Measurements from ENCODE around the gene KPNA6.

DNA sequence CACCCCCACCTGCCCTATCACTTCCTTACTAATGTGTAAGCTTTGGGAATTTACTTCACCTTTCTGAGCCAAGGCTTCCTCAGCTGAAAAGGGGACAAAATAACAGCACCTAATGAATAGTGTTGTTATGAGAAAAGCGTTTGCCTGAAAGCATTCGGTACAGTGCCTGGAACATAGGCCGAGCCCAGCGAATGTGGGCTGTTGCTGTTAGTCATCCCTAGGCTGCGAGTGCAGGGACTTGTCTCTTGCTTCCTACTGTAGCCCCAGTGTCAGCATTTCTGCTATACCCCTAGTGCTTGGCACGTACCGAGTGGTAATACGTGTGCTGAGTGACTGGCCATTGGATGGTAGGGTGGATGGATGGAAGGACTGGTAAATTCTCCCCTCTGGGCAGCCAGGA, 16.7 kb upstream of the KPNA6 start:
- TF ChIP-seq, protein P1, sequence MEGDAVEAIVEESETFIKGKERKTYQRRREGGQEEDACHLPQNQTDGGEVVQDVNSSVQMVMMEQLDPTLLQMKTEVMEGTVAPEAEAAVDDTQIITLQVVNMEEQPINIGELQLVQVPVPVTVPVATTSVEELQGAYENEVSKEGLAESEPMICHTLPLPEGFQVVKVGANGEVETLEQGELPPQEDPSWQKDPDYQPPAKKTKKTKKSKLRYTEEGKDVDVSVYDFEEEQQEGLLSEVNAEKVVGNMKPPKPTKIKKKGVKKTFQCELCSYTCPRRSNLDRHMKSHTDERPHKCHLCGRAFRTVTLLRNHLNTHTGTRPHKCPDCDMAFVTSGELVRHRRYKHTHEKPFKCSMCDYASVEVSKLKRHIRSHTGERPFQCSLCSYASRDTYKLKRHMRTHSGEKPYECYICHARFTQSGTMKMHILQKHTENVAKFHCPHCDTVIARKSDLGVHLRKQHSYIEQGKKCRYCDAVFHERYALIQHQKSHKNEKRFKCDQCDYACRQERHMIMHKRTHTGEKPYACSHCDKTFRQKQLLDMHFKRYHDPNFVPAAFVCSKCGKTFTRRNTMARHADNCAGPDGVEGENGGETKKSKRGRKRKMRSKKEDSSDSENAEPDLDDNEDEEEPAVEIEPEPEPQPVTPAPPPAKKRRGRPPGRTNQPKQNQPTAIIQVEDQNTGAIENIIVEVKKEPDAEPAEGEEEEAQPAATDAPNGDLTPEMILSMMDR (IDR thresholded peaks at IDR 0.05) = no peak
- TF ChIP-seq, protein P2, sequence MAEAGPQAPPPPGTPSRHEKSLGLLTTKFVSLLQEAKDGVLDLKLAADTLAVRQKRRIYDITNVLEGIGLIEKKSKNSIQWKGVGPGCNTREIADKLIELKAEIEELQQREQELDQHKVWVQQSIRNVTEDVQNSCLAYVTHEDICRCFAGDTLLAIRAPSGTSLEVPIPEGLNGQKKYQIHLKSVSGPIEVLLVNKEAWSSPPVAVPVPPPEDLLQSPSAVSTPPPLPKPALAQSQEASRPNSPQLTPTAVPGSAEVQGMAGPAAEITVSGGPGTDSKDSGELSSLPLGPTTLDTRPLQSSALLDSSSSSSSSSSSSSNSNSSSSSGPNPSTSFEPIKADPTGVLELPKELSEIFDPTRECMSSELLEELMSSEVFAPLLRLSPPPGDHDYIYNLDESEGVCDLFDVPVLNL (CRISPR knock-in tag; IDR thresholded peaks at IDR 0.05; ENCODE audit: borderline replicate concordance, low read depth) = no peak
- no peak for TF ChIP-seq JUN (CRISPR knock-in tag; IDR thresholded peaks at IDR 0.05)
- TF ChIP-seq, protein P3, sequence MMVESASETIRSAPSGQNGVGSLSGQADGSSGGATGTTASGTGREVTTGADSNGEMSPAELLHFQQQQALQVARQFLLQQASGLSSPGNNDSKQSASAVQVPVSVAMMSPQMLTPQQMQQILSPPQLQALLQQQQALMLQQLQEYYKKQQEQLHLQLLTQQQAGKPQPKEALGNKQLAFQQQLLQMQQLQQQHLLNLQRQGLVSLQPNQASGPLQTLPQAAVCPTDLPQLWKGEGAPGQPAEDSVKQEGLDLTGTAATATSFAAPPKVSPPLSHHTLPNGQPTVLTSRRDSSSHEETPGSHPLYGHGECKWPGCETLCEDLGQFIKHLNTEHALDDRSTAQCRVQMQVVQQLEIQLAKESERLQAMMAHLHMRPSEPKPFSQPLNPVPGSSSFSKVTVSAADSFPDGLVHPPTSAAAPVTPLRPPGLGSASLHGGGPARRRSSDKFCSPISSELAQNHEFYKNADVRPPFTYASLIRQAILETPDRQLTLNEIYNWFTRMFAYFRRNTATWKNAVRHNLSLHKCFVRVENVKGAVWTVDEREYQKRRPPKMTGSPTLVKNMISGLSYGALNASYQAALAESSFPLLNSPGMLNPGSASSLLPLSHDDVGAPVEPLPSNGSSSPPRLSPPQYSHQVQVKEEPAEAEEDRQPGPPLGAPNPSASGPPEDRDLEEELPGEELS (CRISPR knock-in tag; IDR thresholded peaks at IDR 0.05) = no peak
- no peak for TF ChIP-seq FOXJ3 (CRISPR knock-in tag; IDR thresholded peaks at IDR 0.05; ENCODE audit: borderline replicate concordance)
- TF ChIP-seq NR2C2 (CRISPR knock-in tag; IDR thresholded peaks at IDR 0.05) = no peak
- no peak for TF ChIP-seq KAT7 (CRISPR knock-in tag; IDR thresholded peaks at IDR 0.05; ENCODE audit: borderline replicate concordance)

All from WTC11 (cell line).